ENCODE results near the gene MYB. TPM values are rescaled to one million over a fixed set of nuclear protein-coding genes. Genes with fewer than 3 reads are reported as not detected.

The MYB gene
- total and polyA plus RNA-seq, 2 donors from 2014 or later, result 1.3 TPM; not detected in 1

DNA sequence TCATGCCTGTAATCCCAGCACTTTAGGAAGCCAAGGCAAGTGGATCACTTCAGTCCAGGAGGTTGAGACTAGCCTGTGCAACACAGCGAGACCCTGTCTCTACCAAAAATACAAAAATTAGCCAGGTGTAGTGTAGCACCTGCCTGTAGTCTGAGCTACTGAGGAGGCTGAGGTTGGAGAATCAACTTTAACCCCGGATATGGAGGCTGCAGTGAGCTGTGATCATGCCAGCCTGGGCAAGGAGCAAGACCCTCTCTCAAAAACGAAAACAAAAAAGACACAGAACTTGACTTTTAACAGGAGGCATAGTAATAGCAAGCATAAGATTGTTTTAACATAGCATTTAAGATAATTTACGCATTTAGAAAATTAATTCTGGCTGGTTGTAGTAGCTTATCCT lies 32.5 kb downstream of the MYB start:
- intact Hi-C loops (cut with DNase I), result no loop called here
- H3K9ac ChIP-seq (ENCODE audit: low read length in 3 of 3), result no peak overlapping the region
- H3K9me3 ChIP-seq (ENCODE audit: control insufficient read depth in 2 of 3, insufficient read depth in 1 of 3, low read length in 3 of 3), result no peaks in the 10 kb centered on the region
- H3K4me1 ChIP-seq (ENCODE audit: control insufficient read depth in 2 of 3, insufficient read depth in 2 of 3, low read depth in 1 of 3, low read length in 3 of 3), result no peaks in the 10 kb centered on the region
- no peak overlapping the region for H3K27ac ChIP-seq (ENCODE audit: low read depth in 2 of 2, low read length in 2 of 2)
- TF ChIP-seq, protein P1, sequence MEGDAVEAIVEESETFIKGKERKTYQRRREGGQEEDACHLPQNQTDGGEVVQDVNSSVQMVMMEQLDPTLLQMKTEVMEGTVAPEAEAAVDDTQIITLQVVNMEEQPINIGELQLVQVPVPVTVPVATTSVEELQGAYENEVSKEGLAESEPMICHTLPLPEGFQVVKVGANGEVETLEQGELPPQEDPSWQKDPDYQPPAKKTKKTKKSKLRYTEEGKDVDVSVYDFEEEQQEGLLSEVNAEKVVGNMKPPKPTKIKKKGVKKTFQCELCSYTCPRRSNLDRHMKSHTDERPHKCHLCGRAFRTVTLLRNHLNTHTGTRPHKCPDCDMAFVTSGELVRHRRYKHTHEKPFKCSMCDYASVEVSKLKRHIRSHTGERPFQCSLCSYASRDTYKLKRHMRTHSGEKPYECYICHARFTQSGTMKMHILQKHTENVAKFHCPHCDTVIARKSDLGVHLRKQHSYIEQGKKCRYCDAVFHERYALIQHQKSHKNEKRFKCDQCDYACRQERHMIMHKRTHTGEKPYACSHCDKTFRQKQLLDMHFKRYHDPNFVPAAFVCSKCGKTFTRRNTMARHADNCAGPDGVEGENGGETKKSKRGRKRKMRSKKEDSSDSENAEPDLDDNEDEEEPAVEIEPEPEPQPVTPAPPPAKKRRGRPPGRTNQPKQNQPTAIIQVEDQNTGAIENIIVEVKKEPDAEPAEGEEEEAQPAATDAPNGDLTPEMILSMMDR (IDR thresholded peaks at IDR 0.05; ENCODE audit: borderline replicate concordance, extremely low read depth, insufficient read depth), result no peak
- DNase-seq, result no peak
- no peaks in the 10 kb centered on the region for H3K27me3 ChIP-seq (ENCODE audit: control insufficient read depth, insufficient read depth, low read length)
- H3K4me3 ChIP-seq (ENCODE audit: low read length in 3 of 3), result no peak overlapping the region
- H3K36me3 ChIP-seq (ENCODE audit: control insufficient read depth in 2 of 3, insufficient read depth in 3 of 3, low read length in 3 of 3), result no peaks in the 10 kb centered on the region
- FAIRE-seq, result no peak

DNA sequence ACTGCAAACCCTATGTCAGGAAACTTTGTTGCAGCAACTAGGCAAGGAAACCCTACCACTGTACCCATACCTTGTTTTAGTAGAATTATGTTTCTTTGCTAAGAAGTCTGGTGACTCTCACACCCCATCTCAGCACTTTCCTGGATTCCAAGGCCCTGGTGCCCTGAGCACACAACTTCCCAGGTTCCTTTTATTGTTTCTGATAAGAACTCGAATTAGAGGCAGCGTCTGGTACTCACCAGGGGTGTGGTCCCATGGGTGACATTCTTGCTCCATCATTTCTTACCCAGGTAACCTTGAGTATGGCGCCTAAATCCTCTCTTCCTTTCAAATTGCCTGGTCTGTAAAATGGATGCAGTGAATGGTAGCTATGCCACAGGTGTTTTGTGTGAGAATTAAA lies 34.1 kb downstream of the MYB start:
- FAIRE-seq (no peak), DNase-seq (no peak)
- no peaks in the 10 kb centered on the region for H3K36me3 ChIP-seq (ENCODE audit: control insufficient read depth in 2 of 3, insufficient read depth in 3 of 3, low read length in 3 of 3)
- H3K4me3 ChIP-seq (ENCODE audit: low read length in 3 of 3), result no peak overlapping the region
- no peaks in the 10 kb centered on the region for H3K27me3 ChIP-seq (ENCODE audit: control insufficient read depth, insufficient read depth, low read length)
- intact Hi-C loops (cut with DNase I), result no loop called here
- TF ChIP-seq, protein P1 (IDR thresholded peaks at IDR 0.05; ENCODE audit: borderline replicate concordance, extremely low read depth, insufficient read depth), result no peak
- no peaks in the 10 kb centered on the region for H3K4me1 ChIP-seq (ENCODE audit: control insufficient read depth in 2 of 3, insufficient read depth in 2 of 3, low read depth in 1 of 3, low read length in 3 of 3)
- H3K9me3 ChIP-seq (ENCODE audit: control insufficient read depth in 2 of 3, insufficient read depth in 1 of 3, low read length in 3 of 3), result no peaks in the 10 kb centered on the region
- H3K27ac ChIP-seq (ENCODE audit: low read depth in 2 of 2, low read length in 2 of 2), result no peak overlapping the region
- no peak overlapping the region for H3K9ac ChIP-seq (ENCODE audit: low read length in 3 of 3)

DNA sequence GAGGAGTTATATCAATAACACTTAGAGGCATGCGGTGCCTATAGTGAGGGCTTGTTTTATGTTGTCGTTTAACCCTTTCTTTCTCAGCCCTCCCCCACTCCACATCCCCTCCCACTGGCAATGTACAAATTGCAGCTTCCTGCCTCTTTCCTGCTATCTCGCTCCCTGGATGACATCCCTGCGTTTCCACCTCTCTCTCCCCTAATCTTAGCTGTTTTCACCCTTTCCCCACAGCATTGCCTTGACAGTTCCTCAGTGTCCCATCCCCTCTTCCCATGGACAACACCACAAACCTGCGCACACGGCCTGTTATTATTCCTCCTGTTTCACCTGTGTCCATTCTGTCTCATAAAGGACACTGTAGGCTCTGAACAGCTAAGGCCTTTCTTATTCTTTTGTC lies 34.5 kb downstream of the MYB start:
- Histone ChIP-seq H3K36me3 (ENCODE audit: control insufficient read depth in 2 of 3, insufficient read depth in 3 of 3, low read length in 3 of 3) (no peaks in the 10 kb centered on the region), H3K4me3 (ENCODE audit: low read length in 3 of 3) (no peak overlapping the region), H3K27ac (ENCODE audit: low read depth in 2 of 2, low read length in 2 of 2) (no peak overlapping the region), H3K9me3 (ENCODE audit: control insufficient read depth in 2 of 3, insufficient read depth in 1 of 3, low read length in 3 of 3) (no peaks in the 10 kb centered on the region), H3K9ac (ENCODE audit: low read length in 3 of 3) (no peak overlapping the region), H3K27me3 (ENCODE audit: control insufficient read depth, insufficient read depth, low read length) (no peaks in the 10 kb centered on the region), H3K4me1 (ENCODE audit: control insufficient read depth in 2 of 3, insufficient read depth in 2 of 3, low read depth in 1 of 3, low read length in 3 of 3) (no peaks in the 10 kb centered on the region)
- no peak for FAIRE-seq
- TF ChIP-seq, protein P1 (IDR thresholded peaks at IDR 0.05; ENCODE audit: borderline replicate concordance, extremely low read depth, insufficient read depth), result no peak
- intact Hi-C loops (cut with DNase I), result no loop called here
- no peak for DNase-seq

DNA sequence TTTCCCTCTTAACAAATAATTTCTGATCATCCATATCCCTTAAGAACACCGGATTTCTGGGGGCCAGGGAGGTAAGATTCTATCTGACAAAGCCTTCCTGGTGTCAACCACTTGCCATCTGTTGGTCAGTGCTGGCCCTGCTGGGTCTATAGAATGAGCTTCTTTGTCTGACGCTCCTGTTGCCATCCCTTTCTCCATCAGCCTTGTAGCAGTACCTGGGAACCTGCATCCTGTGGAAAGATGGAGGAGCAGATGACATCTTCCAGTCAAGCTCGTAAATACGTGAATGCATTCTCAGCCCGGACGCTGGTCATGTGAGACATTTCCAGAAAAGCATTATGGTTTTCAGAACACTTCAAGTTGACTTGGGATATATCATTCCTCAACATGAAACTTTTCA lies 36.6 kb downstream of the MYB start:
- Histone ChIP-seq H3K27ac (ENCODE audit: low read depth in 2 of 2, low read length in 2 of 2) (no peak overlapping the region), H3K4me3 (ENCODE audit: low read length in 3 of 3) (no peak overlapping the region), H3K9me3 (ENCODE audit: control insufficient read depth in 2 of 3, insufficient read depth in 1 of 3, low read length in 3 of 3) (no peaks in the 10 kb centered on the region), H3K27me3 (ENCODE audit: control insufficient read depth, insufficient read depth, low read length) (no peaks in the 10 kb centered on the region), H3K4me1 (ENCODE audit: control insufficient read depth in 2 of 3, insufficient read depth in 2 of 3, low read depth in 1 of 3, low read length in 3 of 3) (no peaks in the 10 kb centered on the region), H3K9ac (ENCODE audit: low read length in 3 of 3) (no peak overlapping the region), H3K36me3 (ENCODE audit: control insufficient read depth in 2 of 3, insufficient read depth in 3 of 3, low read length in 3 of 3) (no peaks in the 10 kb centered on the region)
- FAIRE-seq (no peak), DNase-seq (no peak)
- intact Hi-C loops (cut with DNase I), result no loop called here
- TF ChIP-seq, protein P1 (IDR thresholded peaks at IDR 0.05; ENCODE audit: borderline replicate concordance, extremely low read depth, insufficient read depth), result no peak
